Left forelimb (tissue), 1 donor: ENCODE measurements around the gene GRIA4.
"Not testable (repeated sequence)": the region's sequence is repeated elsewhere in the genome, so short reads cannot be mapped to it uniquely, and the experiment has no call there.

ENCODE experiments used
- DNase-seq: peaks from one replicate; pipeline ENCODE4 v3.0.0-alpha.2; 2018; ENCODE audit warnings: low spot score

Gene GRIA4

DNA sequence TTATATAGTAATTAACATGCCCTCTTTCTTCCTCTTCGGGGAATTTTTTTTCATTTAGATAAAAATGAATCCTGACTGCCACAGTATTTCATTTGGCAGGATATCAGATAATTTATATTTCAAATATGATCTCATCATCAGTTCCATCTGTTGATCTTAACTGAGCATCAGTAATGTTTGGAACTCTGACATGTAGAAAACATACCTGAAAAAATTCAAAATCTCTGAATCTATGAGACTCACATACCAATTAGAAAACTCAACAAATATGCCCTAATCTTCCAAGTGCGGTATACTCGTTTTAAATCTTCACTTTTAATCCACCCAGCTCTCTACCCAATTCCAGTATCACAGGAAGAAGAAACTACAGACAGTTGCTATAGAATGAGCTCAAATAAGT is 250.2 kb downstream of the GRIA4 start:
- DNase-seq = no peak

DNA sequence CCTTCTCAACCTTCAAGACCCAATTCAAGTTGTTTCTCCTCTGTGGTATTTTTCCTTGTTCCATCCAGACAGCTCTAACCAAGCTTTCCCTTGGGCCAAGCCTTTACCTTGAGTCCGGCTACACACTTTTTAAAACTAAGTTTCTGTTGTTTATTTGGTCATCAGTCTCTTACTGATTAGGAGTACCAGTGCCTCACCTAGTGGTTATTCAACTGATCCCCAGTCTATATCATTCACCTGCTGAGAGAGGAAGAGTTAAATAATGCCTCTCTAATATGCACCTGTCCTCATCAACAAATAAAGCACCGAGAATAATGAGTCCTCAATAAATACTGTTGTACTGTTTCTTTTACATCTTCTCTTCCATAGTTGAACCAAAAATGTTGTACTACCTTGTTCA is 251.4 kb downstream of the GRIA4 start:
- no peak for DNase-seq

DNA sequence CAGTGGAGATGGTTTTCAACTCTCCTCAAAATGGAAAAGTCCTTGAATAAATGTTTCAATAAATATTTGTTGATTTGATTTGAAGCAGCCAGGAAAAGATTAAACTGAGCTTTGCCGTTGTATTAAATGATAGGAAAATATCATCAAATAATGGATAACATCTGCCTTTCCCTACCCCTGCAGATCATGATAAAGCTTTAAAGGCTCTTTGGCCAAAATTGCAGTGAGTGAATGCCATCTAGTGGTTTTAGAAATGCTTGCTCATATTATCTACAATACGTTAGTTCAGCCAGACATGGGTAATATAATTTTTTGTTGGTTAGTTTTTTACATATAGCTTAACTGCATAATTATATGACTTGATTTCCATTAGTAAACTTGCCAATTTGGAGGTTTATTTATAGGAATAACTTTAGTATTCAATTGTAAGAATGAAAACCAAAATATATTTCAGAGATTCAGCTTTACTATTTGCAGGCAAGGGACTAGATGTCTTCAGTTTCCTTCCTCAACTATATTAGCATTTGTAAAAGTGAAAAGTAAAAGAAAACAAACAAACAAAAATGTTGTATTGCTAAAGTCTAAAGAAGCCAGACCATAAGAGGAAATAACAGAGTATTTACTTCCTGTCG is 253.0 kb downstream of the GRIA4 start:
- DNase-seq = no peak

DNA sequence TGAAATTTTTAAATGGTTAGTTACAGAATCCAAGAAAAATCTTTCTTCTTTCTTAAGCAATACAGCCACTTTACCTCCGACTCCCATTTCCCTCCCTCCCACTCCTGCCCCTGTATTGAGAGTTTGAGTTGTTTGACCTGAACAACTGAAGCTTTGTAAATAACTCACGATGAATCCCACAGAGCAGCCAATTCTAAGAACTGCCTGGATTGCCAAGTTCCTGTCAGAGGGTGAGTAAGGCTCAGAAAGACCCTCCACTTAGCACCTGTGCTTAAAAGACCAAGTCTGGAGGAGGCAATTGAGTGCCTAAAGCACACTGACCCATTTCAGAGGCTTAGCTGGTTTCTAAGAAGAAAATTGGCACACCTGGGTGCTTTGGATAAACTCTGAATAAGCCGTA is 253.7 kb downstream of the GRIA4 start:
- DNase-seq = no peak

DNA sequence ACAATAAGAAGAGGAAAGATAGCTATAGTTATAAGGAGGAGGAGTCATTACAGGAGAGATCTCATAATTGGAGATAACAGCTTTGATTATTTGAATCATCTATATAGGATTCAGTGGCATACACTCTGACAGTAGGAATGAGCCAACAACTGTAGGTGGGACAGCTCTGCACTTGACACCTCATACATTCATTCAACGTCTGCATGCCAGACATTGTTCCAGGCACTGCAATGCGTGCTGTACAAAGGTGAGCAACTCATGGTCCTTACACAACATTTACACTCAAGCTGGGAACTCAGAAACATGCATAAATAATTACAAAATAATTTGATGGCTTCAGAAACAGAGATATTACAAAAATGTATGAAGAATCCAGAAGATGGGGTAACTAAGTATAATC is 257.9 kb downstream of the GRIA4 start:
- no peak for DNase-seq

DNA sequence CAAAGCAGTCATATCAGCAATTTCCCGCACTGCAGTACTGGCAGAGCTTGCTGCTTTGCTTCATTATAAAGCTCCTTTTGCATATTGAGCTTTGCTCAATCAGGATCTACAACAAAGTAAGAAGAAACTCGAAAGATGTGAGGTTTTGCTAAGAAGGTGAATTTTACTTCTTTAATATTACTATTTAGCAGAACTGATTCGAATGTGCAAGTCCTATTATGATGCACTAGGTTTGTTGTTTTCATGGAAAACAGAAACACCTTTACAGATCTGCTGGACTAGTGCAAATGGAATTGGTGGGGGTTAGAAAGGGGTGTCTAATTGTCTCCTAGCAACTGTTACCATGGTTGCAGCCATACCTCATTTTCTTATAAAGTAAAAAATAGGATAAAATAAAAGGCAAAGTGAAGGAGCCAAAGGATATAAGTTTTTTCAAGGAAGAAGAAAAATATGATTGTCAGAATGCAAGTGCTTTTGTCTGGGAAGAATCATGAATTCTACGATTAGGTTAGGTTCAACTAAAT is 259.0 kb downstream of the GRIA4 start:
- no peak for DNase-seq

DNA sequence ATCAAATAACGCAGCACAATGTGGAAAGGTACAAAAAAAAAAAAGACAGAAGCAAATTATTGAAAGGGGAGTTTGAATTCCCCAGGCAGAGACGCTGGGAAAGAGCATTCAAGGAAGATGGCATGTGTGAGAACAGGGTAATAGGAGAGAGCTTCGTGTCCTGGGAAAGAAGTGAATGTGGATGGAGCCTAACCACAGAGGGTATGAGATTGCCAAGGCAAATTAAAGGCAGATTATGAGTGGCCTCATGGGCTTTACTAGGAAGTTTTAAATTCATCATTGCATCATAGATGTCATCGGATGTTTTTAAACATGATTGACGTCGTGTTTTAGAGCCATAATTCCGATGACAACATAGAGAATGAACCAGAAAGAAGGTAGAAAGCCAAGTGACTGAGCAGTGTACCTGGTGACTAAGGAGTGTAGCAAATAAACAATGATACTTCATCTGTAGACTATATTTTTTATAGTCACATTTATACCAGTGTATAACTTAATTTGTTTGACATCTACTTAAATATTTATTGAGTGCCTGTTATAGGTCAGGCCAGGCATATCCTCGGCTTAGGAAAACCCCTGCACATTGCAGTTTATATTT is 260.7 kb downstream of the GRIA4 start:
- no peak for DNase-seq

DNA sequence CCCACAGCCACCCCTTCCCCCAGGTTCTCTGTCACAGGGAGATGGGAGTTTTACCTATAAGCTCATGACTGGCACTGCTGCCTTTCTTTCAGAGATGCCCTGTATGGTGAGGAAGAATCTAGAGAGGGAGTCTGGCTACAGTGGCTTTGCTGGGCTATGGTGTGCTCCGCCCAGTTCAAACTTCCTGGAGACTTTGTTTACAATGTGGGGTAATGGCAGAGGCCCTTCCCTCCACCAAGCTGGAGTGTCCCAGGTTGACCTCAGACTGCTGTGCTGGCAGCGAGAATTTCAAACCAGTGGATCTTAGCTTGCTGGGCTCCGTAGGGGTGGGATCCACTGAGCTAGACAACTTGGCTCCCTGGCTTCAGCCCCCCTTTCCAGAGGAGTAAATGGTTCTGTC is 268.6 kb downstream of the GRIA4 start:
- DNase-seq = no peak

DNA sequence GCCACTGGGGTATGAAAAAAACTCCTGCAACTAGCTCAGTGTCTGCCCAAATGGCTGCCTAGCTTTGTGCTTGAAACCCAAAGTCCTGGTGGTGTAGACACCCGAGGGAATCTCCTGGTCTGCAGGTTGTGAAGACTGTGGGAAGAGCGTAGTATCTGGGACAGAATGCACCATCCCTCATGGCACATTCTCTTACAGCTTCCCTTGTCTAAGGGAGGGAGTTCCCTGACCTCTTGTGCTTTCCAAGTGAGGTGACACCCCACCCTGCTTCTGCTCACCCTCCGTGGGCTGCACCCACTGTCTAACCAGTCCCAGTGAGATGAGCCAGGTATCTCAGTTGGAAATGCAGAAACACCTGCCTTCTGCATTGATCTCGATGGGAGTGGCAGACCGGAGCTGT is 269.1 kb downstream of the GRIA4 start:
- DNase-seq = not testable (repeated sequence)

DNA sequence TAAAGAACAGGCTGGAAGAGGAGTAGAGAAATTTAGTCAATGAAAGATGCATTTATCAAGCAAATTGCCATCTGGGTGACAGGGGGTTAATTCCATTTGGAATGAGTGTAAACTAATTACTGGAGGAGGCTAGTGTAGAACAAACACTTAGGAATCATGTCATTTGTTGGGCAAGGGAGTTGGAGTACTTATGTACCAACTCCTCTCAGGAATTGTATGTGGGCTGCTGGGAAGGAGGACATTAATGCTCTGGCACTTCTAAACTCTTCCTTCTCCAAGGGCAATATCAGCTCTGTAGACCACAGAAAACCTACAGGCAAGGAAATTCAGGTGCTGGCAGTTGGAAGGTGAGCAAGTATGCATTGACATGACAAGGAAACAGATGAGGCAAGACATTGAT is 271.2 kb downstream of the GRIA4 start:
- no peak for DNase-seq

DNA sequence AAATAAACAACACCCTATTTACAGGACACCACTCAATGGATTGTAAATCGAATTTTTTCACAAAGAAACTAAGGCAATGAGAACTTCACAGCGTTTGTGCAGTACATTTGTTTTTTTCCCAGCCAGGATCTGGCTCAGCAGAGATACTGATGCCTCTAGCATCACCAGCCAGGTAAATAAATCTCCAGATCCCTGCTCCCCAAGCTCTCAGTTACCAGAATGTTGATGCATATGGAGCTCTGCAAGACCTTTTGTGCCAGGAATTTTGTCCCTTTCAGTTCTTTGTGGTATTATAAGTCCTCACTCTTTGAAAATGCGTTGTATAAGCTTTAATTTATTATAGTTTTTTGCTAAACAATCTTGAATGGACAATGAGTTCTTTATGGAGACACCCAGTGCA is 274.6 kb downstream of the GRIA4 start:
- DNase-seq = no peak

DNA sequence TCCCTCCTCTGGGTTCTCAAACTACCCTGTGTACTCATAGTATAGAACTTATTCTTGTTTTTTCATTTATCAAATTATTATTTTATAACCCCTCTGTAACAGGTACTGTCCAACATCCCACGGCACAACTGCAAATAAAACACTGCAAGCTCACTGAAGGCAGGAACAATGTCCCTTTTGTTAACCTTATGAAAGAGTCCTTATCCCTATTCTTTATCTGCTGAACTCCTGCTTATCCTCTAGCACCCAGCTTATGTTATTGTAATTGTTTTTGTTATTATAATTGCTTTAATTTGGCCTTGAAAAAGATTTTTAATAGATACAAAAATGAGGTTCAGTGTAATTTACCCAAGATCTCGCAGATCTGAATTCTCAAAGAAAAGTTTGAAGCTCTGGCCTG is 281.8 kb downstream of the GRIA4 start:
- DNase-seq = no peak

DNA sequence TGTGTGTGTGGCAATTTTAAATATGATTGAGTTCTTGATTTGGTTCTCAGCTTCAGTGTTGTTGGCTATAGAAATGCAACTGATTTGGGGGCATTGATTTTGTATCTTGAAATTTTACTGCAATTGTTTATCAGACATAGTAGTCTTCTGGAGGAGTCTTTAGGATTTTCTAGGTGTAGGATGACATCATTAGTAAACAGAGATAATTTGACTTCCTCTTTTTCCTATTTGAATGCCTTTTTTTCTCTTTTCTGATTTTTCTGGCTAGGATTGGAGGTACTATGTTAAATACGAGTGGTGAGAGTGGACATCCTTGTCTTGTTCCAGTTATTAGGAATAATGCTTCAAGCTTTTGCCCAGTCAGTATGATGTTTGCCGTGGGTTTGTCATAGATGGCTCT is 287.3 kb downstream of the GRIA4 start:
- no peak for DNase-seq

DNA sequence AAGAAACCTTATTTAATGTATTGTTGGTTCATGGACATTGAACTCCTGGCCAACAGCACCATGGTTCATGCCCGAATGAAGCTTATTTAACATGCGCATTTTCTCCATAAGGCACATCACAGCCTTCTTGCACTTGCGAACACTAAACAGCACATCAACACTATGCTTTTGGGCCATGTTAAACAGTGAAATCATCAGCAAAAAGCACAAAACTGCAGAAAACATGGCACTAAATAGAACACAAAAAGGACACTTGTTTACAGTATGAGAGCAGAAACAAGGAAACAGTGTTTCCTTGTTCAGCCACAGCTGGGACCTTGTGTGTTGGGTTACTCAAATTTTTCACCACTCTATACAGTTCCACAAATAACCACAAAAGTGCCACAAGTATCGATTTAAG is 289.9 kb downstream of the GRIA4 start:
- DNase-seq = no peak

DNA sequence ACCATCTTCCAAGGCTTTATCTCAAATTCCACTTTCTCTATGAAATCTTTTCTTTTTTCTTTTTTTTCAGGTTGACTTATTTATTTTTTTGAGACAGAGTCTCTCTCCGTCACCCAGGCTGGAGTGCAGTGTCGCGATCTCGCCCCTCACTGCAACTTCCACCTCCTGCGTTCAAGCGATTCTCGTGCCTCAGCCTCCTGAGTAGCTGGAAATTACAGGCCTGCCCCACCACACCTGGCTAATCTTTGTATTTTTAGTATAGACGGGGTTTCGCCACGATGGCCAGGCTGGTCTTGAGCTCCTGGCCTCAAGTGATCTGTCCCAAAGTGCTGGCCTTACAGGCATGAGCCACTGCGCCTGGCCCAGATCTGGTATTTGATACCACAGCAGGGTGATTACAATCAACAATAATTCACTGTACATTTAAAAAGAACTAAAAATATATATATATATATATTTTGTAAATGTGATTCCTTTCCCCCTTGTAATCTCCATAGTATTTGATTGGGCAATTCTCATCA is 290.7 kb downstream of the GRIA4 start:
- DNase-seq = no peak

DNA sequence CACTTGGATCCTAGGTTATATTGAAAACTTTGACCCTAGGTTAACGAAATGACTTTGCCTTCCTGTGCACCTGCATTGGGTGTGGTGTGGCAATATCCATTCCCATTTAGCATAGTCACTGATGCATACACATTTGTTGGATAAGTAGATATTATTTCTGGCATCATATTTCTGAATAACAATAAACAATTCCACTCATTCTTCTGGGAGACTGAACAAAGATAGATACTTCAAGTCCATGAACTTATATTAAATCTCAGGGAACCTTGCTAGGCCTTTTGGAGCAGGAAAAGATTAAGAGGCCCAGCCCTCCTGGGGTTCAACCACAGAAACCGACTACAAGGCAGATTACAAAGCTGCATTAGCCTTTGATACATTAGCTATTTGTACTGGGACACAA is 293.2 kb downstream of the GRIA4 start:
- no peak for DNase-seq

DNA sequence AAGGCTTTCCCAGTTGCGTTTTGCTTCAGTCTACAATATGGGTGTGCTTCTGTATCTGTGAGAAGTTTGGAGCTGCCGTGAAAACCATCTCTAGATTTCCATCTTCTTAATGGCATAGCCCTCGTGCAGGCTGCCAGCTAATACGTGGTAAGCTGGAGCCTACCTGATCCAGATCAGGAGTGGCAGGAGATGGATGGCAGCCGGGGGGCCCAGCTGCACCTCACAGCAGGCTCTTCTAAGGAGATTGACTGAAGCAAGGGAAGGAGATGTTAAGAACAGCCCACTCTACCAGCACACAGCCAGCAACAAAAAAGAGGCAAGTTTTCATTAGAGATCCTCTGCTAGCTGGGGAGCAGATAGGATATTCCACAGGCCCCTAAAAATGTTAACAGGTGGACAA is 296.6 kb downstream of the GRIA4 start:
- DNase-seq = no peak

DNA sequence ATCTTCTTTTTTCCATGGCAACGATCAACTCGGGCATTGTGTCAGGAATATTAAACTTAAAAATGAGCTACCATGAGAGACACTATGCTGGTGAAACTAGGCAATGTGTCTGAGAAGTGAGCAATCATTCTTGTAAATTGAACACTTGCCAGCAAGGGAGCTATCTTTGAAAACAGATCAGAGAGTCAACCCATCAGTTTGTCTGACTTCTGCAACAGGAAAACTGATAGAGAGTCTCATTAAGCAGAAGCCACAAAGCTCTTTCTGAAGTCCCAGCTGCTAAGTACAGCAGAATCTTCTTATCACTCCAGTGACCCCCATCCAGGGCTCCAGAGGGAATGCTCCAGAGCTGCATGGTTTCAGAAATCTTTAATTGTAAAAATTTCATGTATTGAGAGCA is 297.4 kb downstream of the GRIA4 start:
- no peak for DNase-seq

DNA sequence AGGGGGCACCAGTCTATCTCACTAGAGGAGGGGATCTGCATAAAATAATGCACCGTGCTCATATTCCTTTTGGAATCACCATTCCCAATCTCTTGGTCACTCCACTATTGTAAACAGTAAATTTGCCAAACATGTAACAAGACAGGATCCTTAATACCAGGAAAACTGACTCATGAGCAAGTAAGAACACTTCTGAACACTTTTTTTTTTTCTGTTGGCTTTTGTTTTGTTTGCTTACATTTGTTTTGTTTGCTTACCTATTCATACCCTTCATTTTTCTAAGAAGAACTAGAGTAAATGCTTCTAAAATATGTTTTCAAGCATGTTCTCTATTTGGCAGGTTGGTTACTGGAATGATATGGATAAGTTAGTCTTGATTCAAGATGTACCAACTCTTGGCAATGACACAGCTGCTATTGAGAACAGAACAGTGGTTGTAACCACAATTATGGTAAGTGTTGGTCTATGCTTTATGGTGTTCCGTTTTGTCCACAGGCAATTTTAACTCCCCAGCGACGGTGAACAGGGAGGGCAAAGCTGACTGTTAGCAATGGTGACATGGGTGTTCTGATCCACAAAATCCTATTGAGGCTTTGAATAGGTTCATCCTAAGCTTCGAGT is 300.3 kb downstream of the GRIA4 start:
- no peak for DNase-seq

DNA sequence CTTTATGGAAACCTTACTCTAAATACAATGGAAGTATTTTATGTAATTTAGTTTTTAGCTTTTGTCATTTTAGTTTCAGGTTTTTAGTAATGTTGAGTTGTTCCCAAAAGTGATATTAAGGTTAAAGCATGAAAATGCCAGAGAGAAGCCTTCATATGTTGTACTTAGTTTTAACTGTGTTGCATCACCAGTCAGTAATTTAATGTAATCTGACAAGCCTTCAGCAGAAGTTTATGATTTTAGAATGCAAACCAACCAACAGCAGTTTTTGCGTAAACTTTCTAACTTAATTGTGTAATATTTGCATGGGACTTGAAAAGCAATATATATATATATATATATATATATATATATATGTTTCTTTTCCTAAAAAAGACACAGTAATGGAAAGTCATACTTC is 301.6 kb downstream of the GRIA4 start:
- DNase-seq = no peak

DNA sequence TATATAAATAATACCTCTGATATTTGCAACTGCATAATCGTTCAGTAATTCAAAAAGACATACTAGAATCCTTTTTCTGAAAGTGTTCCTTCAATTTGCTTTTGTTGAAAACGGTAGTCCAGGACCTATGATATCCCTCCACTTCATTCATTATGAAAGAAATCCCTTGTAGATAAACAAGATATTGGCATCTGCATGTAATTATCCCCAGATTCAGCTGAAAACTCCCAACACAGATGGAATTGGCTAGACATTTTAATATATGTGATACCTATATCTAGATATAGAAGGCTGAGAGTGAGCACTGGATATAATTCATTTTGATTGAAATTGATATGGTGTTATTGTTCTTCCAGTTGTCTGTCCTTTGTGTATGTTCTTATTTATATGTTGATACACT is 302.8 kb downstream of the GRIA4 start:
- DNase-seq = no peak

DNA sequence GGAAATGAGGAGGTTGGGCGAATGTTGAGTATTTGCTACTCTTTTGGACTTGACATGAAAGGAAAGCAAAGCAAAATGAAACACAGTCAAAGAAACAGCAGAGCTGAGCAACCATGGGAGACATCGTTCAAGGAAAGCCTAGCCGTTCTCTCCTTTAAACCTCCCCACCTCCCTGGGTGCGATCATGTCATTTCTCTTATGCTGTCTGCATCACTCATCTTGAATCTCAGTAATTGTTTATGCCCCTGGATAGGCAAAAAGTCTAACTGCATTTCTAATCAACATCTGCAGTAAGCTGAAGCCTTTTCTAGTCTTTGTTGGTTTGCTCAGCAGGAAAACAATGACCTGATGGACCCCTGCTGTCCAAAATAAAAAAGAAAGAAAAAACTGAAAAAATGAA is 305.1 kb downstream of the GRIA4 start:
- DNase-seq = no peak

DNA sequence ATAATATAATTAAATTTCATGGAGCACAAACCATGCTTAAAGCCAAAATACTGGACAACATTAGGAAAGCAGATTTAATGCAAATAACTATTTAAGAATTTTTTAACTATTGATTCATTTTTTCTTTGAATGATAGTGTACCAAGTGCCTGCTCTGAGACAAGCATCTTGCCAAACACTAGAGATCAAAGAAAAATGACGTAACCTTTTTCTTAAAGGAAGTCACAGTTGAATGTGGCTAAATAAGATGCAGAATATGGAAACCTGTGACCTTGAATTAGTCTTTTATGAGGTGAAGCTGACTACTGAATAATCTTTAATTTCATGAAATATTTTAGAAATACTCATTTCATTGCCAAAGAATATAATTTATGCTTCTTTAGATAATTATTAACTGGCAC is 308.2 kb downstream of the GRIA4 start:
- no peak for DNase-seq

DNA sequence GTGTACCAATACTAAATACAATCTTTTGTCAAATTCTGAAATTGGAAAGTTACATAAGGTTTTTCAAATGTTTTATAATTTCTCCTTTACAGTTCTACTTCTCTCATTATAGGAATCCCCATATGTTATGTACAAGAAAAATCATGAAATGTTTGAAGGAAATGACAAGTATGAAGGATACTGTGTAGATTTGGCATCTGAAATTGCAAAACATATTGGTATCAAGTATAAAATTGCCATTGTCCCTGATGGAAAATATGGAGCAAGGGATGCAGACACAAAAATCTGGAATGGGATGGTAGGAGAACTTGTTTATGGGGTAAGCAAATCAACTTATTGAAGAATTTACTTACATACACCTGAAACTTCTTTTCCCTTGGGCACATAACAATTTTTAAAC is 308.7 kb downstream of the GRIA4 start:
- DNase-seq = no peak
